Measurements from ENCODE around the gene TFG.

TFG gene

GRCh38 chr3:100706365-100706764, 2.9 kb upstream of the TFG start:
- DNase-seq = no peak

DNA sequence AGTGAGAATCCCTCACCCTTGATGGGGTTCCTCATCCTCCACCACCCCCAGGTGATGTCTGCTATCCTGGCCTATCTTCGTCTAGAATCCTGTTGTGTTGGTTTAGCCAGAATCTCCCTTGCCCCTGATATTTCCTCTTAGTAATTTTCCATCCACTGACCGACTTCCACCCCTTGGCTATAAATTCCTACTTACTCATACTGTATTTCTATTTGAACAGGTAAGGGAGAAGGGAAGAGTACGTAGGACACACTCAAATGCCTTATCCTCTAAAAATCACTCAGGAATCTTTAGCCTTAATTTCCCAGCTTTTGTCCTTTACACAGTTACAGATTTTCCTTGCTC, 678 bp upstream of the TFG start:
- peak overlapping the region; percentile 91; the same call in 1 of the 2 replicates for H3K27ac ChIP-seq (ENCODE audit: low read length)
- TF ChIP-seq EZH2phosphoT487 (IDR thresholded peaks at IDR 0.05; ENCODE audit: low read length) (no peak), CTCF (IDR thresholded peaks at IDR 0.05; ENCODE audit: low read length) (no peak), EZH2 (optimal IDR thresholded peaks at IDR 0.05; ENCODE audit: low read depth, low read length) (no peak)

More at GRCh38 chr3:100706365-100706764, 2.9 kb upstream of the TFG start:
- TF ChIP-seq CTCF (IDR thresholded peaks at IDR 0.05; ENCODE audit: low read length) = no peak
- TF ChIP-seq EZH2phosphoT487 (IDR thresholded peaks at IDR 0.05; ENCODE audit: low read length) = no peak
- no peak for TF ChIP-seq EZH2 (optimal IDR thresholded peaks at IDR 0.05; ENCODE audit: low read depth, low read length)
- no peak overlapping the region for H3K27ac ChIP-seq (ENCODE audit: low read length)
- no peak overlapping the region for H3K4me3 ChIP-seq (ENCODE audit: low read length)
- H3K36me3 ChIP-seq (replicated peaks; ENCODE audit: insufficient read depth, low read length) = no peaks in the 10 kb centered on the region; the same call in 1 of the 2 replicates
- peaks cover 16% of the 10 kb centered on the region for H3K79me2 ChIP-seq (ENCODE audit: low read length)
- H3F3A ChIP-seq (ENCODE audit: insufficient read depth, low read length) = peaks cover 26% of the 10 kb centered on the region
- H3K4me1 ChIP-seq (ENCODE audit: low read length) = peaks cover 27% of the 10 kb centered on the region
- no peaks in the 10 kb centered on the region for H3K9me3 ChIP-seq (replicated peaks; ENCODE audit: insufficient read depth, low read length)
- no peaks in the 10 kb centered on the region for H3K9me2 ChIP-seq (replicated peaks; ENCODE audit: insufficient read depth, low read length)
- no peak overlapping the region for H2AFZ ChIP-seq (ENCODE audit: low read length)
- no peak overlapping the region for H3K4me2 ChIP-seq (ENCODE audit: low read depth, low read length)
- no peak overlapping the region for H3K9ac ChIP-seq (ENCODE audit: low read length)
- H4K20me1 ChIP-seq (ENCODE audit: insufficient read depth, low read length) = peaks cover 3% of the 10 kb centered on the region; the same call in 1 of the 2 replicates
- no peaks in the 10 kb centered on the region for H3K27me3 ChIP-seq (replicated peaks; ENCODE audit: insufficient read depth, low read length)

GRCh38 chr3:100709842-100710260, 557 bp downstream of the TFG start:
- peak; percentile 44 for DNase-seq
- Histone ChIP-seq H3K4me2 (ENCODE audit: low read depth, low read length) (peak overlapping the region; percentile 58), H3K27ac (ENCODE audit: low read length) (peak overlapping the region; percentile 91), H3K79me2 (ENCODE audit: low read length) (peaks cover 51% of the 10 kb centered on the region), H3K27me3 (replicated peaks; ENCODE audit: insufficient read depth, low read length) (no peaks in the 10 kb centered on the region), H3K4me1 (ENCODE audit: low read length) (peaks cover 10% of the 10 kb centered on the region), H2AFZ (ENCODE audit: low read length) (no peak overlapping the region), H3K9me3 (replicated peaks; ENCODE audit: insufficient read depth, low read length) (no peaks in the 10 kb centered on the region), H3F3A (ENCODE audit: insufficient read depth, low read length) (peaks cover 16% of the 10 kb centered on the region), H3K9me2 (replicated peaks; ENCODE audit: insufficient read depth, low read length) (no peaks in the 10 kb centered on the region), H3K9ac (ENCODE audit: low read length) (peak overlapping the region; percentile 89), H4K20me1 (ENCODE audit: insufficient read depth, low read length) (peaks cover 22% of the 10 kb centered on the region; the same call in 1 of the 2 replicates), H3K36me3 (replicated peaks; ENCODE audit: insufficient read depth, low read length) (peaks cover 5% of the 10 kb centered on the region; the same call in 1 of the 2 replicates), H3K4me3 (ENCODE audit: low read length) (peak overlapping the region; percentile 84)
- TF ChIP-seq CTCF (IDR thresholded peaks at IDR 0.05; ENCODE audit: low read length) (no peak), EZH2phosphoT487 (IDR thresholded peaks at IDR 0.05; ENCODE audit: low read length) (no peak), EZH2 (optimal IDR thresholded peaks at IDR 0.05; ENCODE audit: low read depth, low read length) (no peak)

More for the DNA sequence above, 678 bp upstream of the TFG start:
- Histone ChIP-seq H3K4me1 (ENCODE audit: low read length) (peaks cover 11% of the 10 kb centered on the region), H3K4me2 (ENCODE audit: low read depth, low read length) (peak overlapping the region; percentile 76), H3K36me3 (replicated peaks; ENCODE audit: insufficient read depth, low read length) (no peaks in the 10 kb centered on the region; the same call in 1 of the 2 replicates), H3K79me2 (ENCODE audit: low read length) (peaks cover 38% of the 10 kb centered on the region), H4K20me1 (ENCODE audit: insufficient read depth, low read length) (peaks cover 20% of the 10 kb centered on the region; the same call in 1 of the 2 replicates), H3K9me2 (replicated peaks; ENCODE audit: insufficient read depth, low read length) (no peaks in the 10 kb centered on the region), H2AFZ (ENCODE audit: low read length) (peak overlapping the region; percentile 82), H3K27me3 (replicated peaks; ENCODE audit: insufficient read depth, low read length) (no peaks in the 10 kb centered on the region), H3K9ac (ENCODE audit: low read length) (peak overlapping the region; percentile 89; the same call in 1 of the 2 replicates), H3K9me3 (replicated peaks; ENCODE audit: insufficient read depth, low read length) (no peaks in the 10 kb centered on the region), H3F3A (ENCODE audit: insufficient read depth, low read length) (peaks cover 16% of the 10 kb centered on the region), H3K4me3 (ENCODE audit: low read length) (peak overlapping the region; percentile 84)
- no peak for DNase-seq

All from MM.1S (cell line).